Bronchial epithelial cell (primary cell): ENCODE measurements around the gene MSN. TPM values are rescaled to one million over a fixed set of nuclear protein-coding genes. Genes with fewer than 3 reads are reported as not detected.
"Not testable (repeated sequence)": the region's sequence is repeated elsewhere in the genome, so short reads cannot be mapped to it uniquely, and the experiment has no call there.

Experiments used
- DNase-seq: peaks from one replicate; pipeline ENCODE4 v3.0.0-alpha.2; 2010; ENCODE audit warnings: low read depth
- FAIRE-seq: peaks from 2 replicates; lab custom pipeline; 2011; peaks lifted over from hg19 to GRCh38; lab: Jason Lieb, UNC
- H3K27me3 ChIP-seq: 2 replicates; pipeline ENCODE4 v1.5.1; 2011; ENCODE audit warnings: low read length; ENCODE audit not compliant: control insufficient read depth, insufficient read depth
- H3K36me3 ChIP-seq: 2 replicates; pipeline ENCODE4 v1.5.1; 2011; ENCODE audit warnings: low read length; ENCODE audit not compliant: control insufficient read depth, insufficient read depth
- H3K4me3 ChIP-seq: 2 replicates; pipeline ENCODE4 v1.5.1; 2011; ENCODE audit warnings: mild to moderate bottlenecking, low read depth, low read length, control low read depth
- CTCF ChIP-seq: IDR thresholded peaks from 2 replicates; pipeline ENCODE4 v1.5.1; 2011; ENCODE audit warnings: mild to moderate bottlenecking, moderate library complexity, low read length, control low read depth, inconsistent platforms; ENCODE audit not compliant: insufficient read depth, severe bottlenecking
- total RNA-seq: library from RNA; depleted of rRNA; stranded (reverse); fragments of >200 nt; gene quantifications from 2 replicates; pipeline ENCODE4 v1.2.1, GENCODE V29; 2014

The MSN gene
- total RNA-seq, 1 donor from 2014 or later, result 86.1 TPM

DNA sequence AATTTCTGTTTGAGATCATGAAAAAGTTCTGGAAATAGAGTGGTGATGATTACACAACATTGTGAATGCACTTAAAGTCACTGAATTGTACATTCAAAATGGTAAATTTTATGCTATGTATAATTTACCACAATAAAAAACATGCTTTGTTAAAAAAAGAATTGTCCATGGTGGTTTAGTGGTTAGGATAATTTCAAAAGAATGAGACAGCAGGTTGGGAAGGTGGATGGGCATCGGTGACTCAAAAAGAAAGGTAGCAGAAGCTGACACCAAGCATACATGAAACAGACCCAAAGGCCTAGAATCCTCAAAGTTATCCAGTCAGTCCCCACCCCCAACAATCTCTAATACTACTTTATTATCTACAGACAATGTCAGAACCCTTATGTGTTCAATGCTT is 91.1 kb downstream of the MSN start:
- FAIRE-seq, result no peak
- no peak for TF ChIP-seq CTCF

GRCh38 chrX:65759525-65759924 is 92.1 kb downstream of the MSN start:
- not testable (repeated sequence) for H3K4me3 ChIP-seq, H3K36me3 ChIP-seq, DNase-seq, H3K27me3 ChIP-seq, FAIRE-seq

More for the DNA sequence above, 91.1 kb downstream of the MSN start:
- Histone ChIP-seq H3K27me3 (no peaks in the 10 kb centered on the region), H3K4me3 (no peak overlapping the region), H3K36me3 (no peaks in the 10 kb centered on the region)
- peak; percentile 37 for DNase-seq

DNA sequence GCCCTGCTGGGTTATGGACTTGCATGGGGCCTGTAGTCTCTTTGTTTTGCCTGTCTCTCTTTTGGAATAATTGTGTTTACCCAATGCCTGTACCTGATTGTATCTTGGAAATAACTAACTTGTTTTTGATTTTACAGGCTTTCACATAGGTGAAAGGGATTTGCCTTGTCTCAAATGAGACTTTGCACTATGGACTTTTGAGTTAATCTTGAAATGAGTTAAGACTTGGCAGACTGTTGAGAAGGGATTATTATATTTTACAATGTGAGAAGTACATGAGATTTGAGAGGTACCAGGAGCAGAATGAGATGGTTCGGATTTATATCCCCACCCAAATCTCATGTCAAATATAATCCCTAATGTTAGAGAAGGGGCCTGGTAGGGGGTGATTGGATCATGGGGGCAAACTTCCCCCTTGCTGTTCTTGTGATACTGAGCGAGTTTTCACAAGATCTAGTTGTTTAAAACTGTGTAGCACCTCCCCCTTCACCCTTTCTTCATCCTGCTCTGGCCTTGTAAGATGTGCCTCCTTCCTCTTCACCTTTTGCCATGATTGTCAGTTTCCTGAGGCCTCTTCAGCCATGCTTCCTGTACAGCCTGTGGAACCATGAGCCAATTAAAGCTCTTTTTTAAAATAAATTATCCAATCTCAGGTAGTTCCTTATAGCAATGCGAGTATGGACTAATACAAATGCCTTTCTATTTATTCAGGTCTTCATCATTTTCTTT is 102.3 kb downstream of the MSN start:
- no peak for DNase-seq
- no peak for TF ChIP-seq CTCF
- H3K4me3 ChIP-seq, result no peak overlapping the region
- no peak for FAIRE-seq
- no peaks in the 10 kb centered on the region for H3K27me3 ChIP-seq
- H3K36me3 ChIP-seq, result no peaks in the 10 kb centered on the region

GRCh38 chrX:65772842-65773241 is 105.4 kb downstream of the MSN start:
- no peak overlapping the region for H3K4me3 ChIP-seq
- TF ChIP-seq CTCF, result no peak
- DNase-seq (peak; percentile 15), FAIRE-seq (no peak)
- H3K36me3 ChIP-seq, result no peaks in the 10 kb centered on the region
- no peaks in the 10 kb centered on the region for H3K27me3 ChIP-seq

- no peak for TF ChIP-seq CTCF
- no peak for FAIRE-seq
- DNase-seq, result no peak
- Histone ChIP-seq H3K36me3 (no peaks in the 10 kb centered on the region), H3K4me3 (no peak overlapping the region), H3K27me3 (no peaks in the 10 kb centered on the region)
These were observed 114.4 kb downstream of the MSN start for GRCh38 chrX:65781845-65782244.

DNA sequence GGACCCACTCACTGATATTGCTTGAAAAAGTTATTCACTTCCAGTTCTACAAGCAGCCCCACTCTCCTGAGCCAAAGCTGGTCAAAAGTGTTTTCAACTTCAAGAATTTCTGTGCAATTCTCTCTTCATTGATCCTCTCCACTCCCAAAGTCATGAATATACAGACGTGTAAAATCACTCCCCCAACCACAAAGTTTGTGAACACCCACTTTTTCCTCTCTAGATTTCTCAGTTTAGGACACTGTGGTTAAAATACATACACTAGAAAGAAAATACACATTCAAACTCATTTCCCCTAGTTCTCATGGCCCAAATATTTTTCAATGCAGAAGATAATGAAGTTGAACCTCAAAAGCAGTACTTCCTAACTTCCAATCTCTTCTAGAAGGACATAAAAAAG is 116.3 kb downstream of the MSN start:
- no peak for FAIRE-seq
- no peak for DNase-seq
- no peaks in the 10 kb centered on the region for H3K36me3 ChIP-seq
- TF ChIP-seq CTCF, result no peak
- no peaks in the 10 kb centered on the region for H3K27me3 ChIP-seq
- H3K4me3 ChIP-seq, result no peak overlapping the region

Other genes starting within 250 kb of the MSN start
- 30.0 and 30.5 TPM in 2 replicates for gene LAS1L, start 132.9 kb upstream of the MSN start, total RNA-seq